Upper lobe of left lung (tissue), 4 donors: ENCODE results near the gene XRRA1.

Experiments
- EP300 ChIP-seq, 4 donors: sonication (generic); formaldehyde crosslinking; IDR thresholded peaks; one replicate each; pipeline ENCODE4 v1.5.1; 2017; ENCODE audit warnings: antibody characterized with exemption in 4 of 4, control low read depth in 2 of 4
- POLR2A ChIP-seq, 4 donors: fragments of 450-650 bp; IDR thresholded peaks; one replicate each; pipeline ENCODE4 v1.5.1; 2016 to 2017; ENCODE audit warnings: antibody characterized with exemption in 4 of 4, mild to moderate bottlenecking in 2 of 4
- POLR2AphosphoS5 ChIP-seq, 2 donors: sonication (generic); formaldehyde crosslinking; IDR thresholded peaks; one replicate each; pipeline ENCODE4 v1.5.1; 2017; ENCODE audit warnings: antibody characterized with exemption in 2 of 2
- TF ChIP-seq, protein P1 (sequence below), 6 experiments: fragments of 450-650 bp in 4 of 6; fragments of 200-600 bp in 2 of 6; sonication (generic) in 2 of 6; IDR thresholded peaks; one replicate each; pipeline ENCODE4 v1.5.1; 2016 to 2019; ENCODE audit warnings: antibody characterized with exemption in 6 of 6

DNA sequence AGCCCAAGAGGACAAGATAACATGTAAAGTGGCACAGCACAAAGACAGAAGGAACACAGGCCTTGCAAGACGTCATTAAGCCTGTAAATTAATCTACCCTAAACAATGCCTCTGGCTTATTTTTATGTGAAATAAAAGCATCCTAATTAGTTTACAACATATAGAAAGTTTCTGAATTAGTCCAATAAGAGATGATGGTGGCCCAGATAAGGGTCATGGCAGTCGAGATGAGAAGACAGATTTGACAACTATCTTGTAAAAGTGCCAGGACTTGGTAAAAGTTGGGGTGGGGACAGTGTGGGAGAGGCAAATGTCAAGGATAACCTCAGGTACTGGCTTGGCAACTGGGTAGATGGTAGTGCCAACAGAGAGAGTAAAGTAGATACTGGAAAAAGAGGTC, 13.6 kb downstream of the XRRA1 start:
- TF ChIP-seq, protein P1, sequence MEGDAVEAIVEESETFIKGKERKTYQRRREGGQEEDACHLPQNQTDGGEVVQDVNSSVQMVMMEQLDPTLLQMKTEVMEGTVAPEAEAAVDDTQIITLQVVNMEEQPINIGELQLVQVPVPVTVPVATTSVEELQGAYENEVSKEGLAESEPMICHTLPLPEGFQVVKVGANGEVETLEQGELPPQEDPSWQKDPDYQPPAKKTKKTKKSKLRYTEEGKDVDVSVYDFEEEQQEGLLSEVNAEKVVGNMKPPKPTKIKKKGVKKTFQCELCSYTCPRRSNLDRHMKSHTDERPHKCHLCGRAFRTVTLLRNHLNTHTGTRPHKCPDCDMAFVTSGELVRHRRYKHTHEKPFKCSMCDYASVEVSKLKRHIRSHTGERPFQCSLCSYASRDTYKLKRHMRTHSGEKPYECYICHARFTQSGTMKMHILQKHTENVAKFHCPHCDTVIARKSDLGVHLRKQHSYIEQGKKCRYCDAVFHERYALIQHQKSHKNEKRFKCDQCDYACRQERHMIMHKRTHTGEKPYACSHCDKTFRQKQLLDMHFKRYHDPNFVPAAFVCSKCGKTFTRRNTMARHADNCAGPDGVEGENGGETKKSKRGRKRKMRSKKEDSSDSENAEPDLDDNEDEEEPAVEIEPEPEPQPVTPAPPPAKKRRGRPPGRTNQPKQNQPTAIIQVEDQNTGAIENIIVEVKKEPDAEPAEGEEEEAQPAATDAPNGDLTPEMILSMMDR (IDR thresholded peaks at IDR 0.05), result no peak
- TF ChIP-seq POLR2A (IDR thresholded peaks at IDR 0.05) (no peak), EP300 (IDR thresholded peaks at IDR 0.05) (no peak), POLR2AphosphoS5 (IDR thresholded peaks at IDR 0.05) (no peak)
